ENCODE data around the gene GALNT7.

DNA sequence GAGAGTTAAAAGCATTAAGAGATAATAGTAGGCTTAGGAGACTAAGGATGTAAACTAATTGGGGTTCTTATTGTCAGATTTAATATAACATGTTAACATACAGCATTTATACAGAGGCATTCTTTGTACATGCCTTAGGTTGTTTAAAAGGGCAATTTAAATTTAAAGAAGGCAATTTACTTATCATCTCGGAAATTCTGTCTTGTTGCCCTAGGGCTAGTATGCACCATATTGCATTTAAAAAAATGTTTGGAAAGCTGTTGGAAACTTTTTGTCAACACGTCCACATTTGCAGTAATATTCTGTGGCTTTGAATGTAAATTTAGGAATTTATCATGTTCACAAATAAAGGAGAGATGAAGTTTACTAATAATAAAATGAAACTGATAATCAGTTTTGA, 25.5 kb downstream of the GALNT7 start:
- TF ChIP-seq CTCF (IDR thresholded peaks at IDR 0.05) = no peak
- no peak for TF ChIP-seq POLR2A (IDR thresholded peaks at IDR 0.05)

Measured in ovary (tissue), 3 donors.